ENCODE results near the gene RPH3AL. TPM values are rescaled to one million over a fixed set of nuclear protein-coding genes. Genes with fewer than 3 reads are reported as not detected.

RPH3AL gene
- total and polyA plus RNA-seq, 2 of the 8 experiments (the other 6 are each of a cell fraction or from before 2014, with no cell fraction given), result 5.6 to 5.8 TPM

DNA sequence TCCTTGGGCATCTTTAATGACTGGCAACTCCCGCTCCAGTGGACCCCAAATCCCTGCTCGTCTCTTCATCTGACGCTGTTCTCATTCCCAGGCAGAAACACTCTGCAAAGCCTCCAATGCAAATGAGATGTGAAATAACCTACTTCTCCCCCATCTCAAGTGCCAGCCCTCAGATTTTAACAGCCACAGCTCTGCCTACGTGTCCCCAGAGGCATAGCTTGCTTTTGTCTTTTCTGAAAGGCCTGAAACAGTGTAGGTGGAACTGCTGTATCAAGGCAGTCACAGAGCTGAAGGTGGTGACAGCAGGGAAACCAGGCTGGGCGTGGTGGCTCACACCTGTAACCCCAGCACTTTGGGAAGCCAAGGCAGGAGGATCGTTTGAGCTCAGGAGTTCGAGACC is 14.7 kb downstream of the RPH3AL start:
- DNase-seq (ENCODE audit: low read depth in 1 of 2, low spot score in 2 of 2) (no peak), FAIRE-seq (no peak)
- Histone ChIP-seq H3K9me3 (ENCODE audit: insufficient read depth in 2 of 2, low read depth in 1 of 2, low read length in 1 of 2) (no peaks in the 10 kb centered on the region), H4K8ac (ENCODE audit: extremely low read depth, insufficient read depth, low read length) (no peak overlapping the region), H3K14ac (ENCODE audit: insufficient read length) (no peak overlapping the region), H2AFZ (ENCODE audit: low read length) (no peak overlapping the region), H4K91ac (replicated peaks; ENCODE audit: insufficient read length, low read length) (no peak overlapping the region), H3K56ac (replicated peaks; ENCODE audit: insufficient read length, low read depth, low read length) (no peak overlapping the region), H3K4me1 (replicated peaks in 1 of 4; ENCODE audit: control insufficient read depth in 3 of 4, insufficient read depth in 4 of 4, low read length in 3 of 4) (peaks cover 6 to 28% (median 19%) of the 10 kb centered on the region in 4 experiments), H3K79me2 (ENCODE audit: control insufficient read depth in 1 of 2, insufficient read depth in 2 of 2, low read length in 2 of 2) (no peaks in the 10 kb centered on the region), H3K9ac (replicated peaks in 1 of 4; ENCODE audit: extremely low read depth in 1 of 4, low read depth in 3 of 4, low read length in 3 of 4) (no peak overlapping the region), H3K79me1 (ENCODE audit: low read depth, low read length) (no peaks in the 10 kb centered on the region), H4K20me1 (replicated peaks in 1 of 2; ENCODE audit: control insufficient read depth in 1 of 2, insufficient read depth in 2 of 2, low read length in 2 of 2) (no peaks in the 10 kb centered on the region), H3K27ac (ENCODE audit: low read depth, low read length) (no peak overlapping the region), H3K36me3 (ENCODE audit: control insufficient read depth in 2 of 4, insufficient read depth in 4 of 4, low read length in 3 of 4) (no peaks in the 10 kb centered on the region), H2BK120ac (replicated peaks; ENCODE audit: low read depth, low read length) (no peak overlapping the region), H4K5ac (ENCODE audit: insufficient read length, low read depth, low read length) (no peak overlapping the region), H2BK15ac (ENCODE audit: low read length) (no peak overlapping the region), H3K23me2 (ENCODE audit: low read depth, low read length) (no peaks in the 10 kb centered on the region), H2BK20ac (ENCODE audit: low read length) (no peak overlapping the region), H3K4me3 (ENCODE audit: extremely low read depth in 1 of 4, insufficient read depth in 2 of 4, low read depth in 3 of 4, low read length in 4 of 4) (no peak overlapping the region), H2BK5ac (ENCODE audit: low read depth, low read length) (no peak overlapping the region), H3K4me2 (ENCODE audit: insufficient read depth in 1 of 2, low read depth in 2 of 2, low read length in 2 of 2) (no peak overlapping the region), H3K27me3 (replicated peaks in 1 of 4; ENCODE audit: control insufficient read depth in 3 of 4, extremely low read depth in 1 of 4, insufficient read depth in 3 of 4, low read length in 3 of 4) (no peaks in the 10 kb centered on the region), H3K23ac (ENCODE audit: insufficient read length) (no peak overlapping the region), H2BK12ac (ENCODE audit: low read depth, low read length) (no peak overlapping the region), H2AK5ac (ENCODE audit: low read depth, low read length) (no peak overlapping the region), H3K18ac (ENCODE audit: extremely low read depth, low read length) (no peak overlapping the region), H3K4ac (replicated peaks; ENCODE audit: insufficient read length, low read depth, low read length) (no peak overlapping the region)
- ChIA-PET POLR2A (ENCODE audit: partially characterized antibody) (interaction anchor here (0.5 kb wide), 1 partner anchor 178 kb away, joined by 3 read pairs; no protein-coding TSS in a partner anchor), CTCF (ENCODE audit: partially characterized antibody) (interaction anchor here (1.0 kb wide), 1 partner anchor 11 kb away, joined by 3 read pairs; no protein-coding TSS in a partner anchor)
- 93% methylated on average over 7 of the region's 7 CpGs; no CpG with 5 or more reads in 1 of the 2 experiments for WGBS, 2 experiments (ENCODE audit: extremely low coverage in 1 of 2, insufficient coverage in 1 of 2, insufficient read length in 1 of 2, insufficient replicate concordance in 2 of 2, low coverage in 1 of 2, low lambda C conversion rate in 2 of 2, missing lambda C conversion rate in 1 of 2)
- TF ChIP-seq GABPA (IDR thresholded peaks at IDR 0.05; ENCODE audit: borderline replicate concordance, insufficient read depth, low read length), result no peak
- no peak for TF ChIP-seq FOSL1 (IDR thresholded peaks at IDR 0.05; ENCODE audit: insufficient read depth, low read depth, low read length)
- TF ChIP-seq YY1 (IDR thresholded peaks at IDR 0.05; ENCODE audit: low read depth, low read length), result no peak
- TF ChIP-seq, protein P1, sequence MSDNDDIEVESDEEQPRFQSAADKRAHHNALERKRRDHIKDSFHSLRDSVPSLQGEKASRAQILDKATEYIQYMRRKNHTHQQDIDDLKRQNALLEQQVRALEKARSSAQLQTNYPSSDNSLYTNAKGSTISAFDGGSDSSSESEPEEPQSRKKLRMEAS (IDR thresholded peaks at IDR 0.05), result no peak
- TF ChIP-seq SUZ12 (IDR thresholded peaks at IDR 0.05; ENCODE audit: low read length), result no peak
- no peak for TF ChIP-seq ASH2L (IDR thresholded peaks at IDR 0.05; ENCODE audit: low read length)

All from H1 (cell line).